HCT116 (cell line): ENCODE results near the gene GLMP. TPM values are rescaled to one million over a fixed set of nuclear protein-coding genes. Genes with fewer than 3 reads are reported as not detected.

Experiments
- ATAC-seq: fragments of 200-7000 bp; cut with Tn5 transposase; 2 replicates; pipeline ENCODE4 v1.9.1; 2020; ENCODE audit warnings: mild to moderate bottlenecking, moderate library complexity
- BruUV-seq: library from RNA; stranded (reverse); fragments of 400-500 nt; replicated peaks from 2 replicates; lab custom pipeline; 2021; lab: Mats Ljungman, UMichigan
- CTCF ChIA-PET: fragments of 300-600 bp; sonication (Branson Sonifier 250); formaldehyde crosslinking; loops from one replicate; lab custom pipeline; 2021; ENCODE audit warnings: antibody characterized with exemption; lab: Charles Lee
- POLR2A ChIA-PET: fragments of 300-600, 350-600 bp; sonication (Branson Sonifier 250); formaldehyde crosslinking; loops from one replicate; lab custom pipeline; 2021; ENCODE audit warnings: antibody characterized with exemption; lab: Charles Lee
- RAD21 ChIA-PET, 2 experiments: fragments of 300-600 bp; sonication (Branson Sonifier 250); formaldehyde crosslinking; loops; one replicate each; lab custom pipeline; 2023; ENCODE audit warnings: low total read pairs in 2 of 2; ENCODE audit not compliant: uncharacterized antibody in 2 of 2, unreplicated experiment in 2 of 2, low non-redundant PET in 1 of 2; lab: Charles Lee
- DNase-seq: peaks from one replicate; pipeline ENCODE4 v3.0.0-alpha.2; 2010; ENCODE audit warnings: low read depth, low spot score
- H2AFZ ChIP-seq: fragments of 200-600 bp; shearing (Covaris generic), sonication (generic); 2 replicates; pipeline ENCODE4 v1.6.1; 2017; ENCODE audit warnings: low read depth, mixed run types, mixed read lengths, antibody characterized with exemption, low read length; ENCODE audit not compliant: poor library complexity, severe bottlenecking
- H3K27ac ChIP-seq: 2 replicates; pipeline ENCODE4 v1.5.1; 2012; ENCODE audit warnings: low read depth, low read length
- H3K27me3 ChIP-seq: fragments of 200-600 bp; sonication (generic); 2 replicates; pipeline ENCODE4 v1.6.1; 2016; ENCODE audit warnings: mixed run types, low read length, mixed read lengths; ENCODE audit not compliant: insufficient read depth
- H3K36me3 ChIP-seq, 2 experiments: fragments of 200-500 bp in 1 of 2; fragments of 200-600 bp in 1 of 2; sonication (Bioruptor generic) in 1 of 2; sonication (generic) in 1 of 2; 2 replicates each; pipeline versions ENCODE4 v1.5.1 to v1.6.1; 2014 to 2016; ENCODE audit warnings: low read length in 2 of 2, inconsistent platforms in 1 of 2, mixed read lengths in 1 of 2, mixed run types in 1 of 2; ENCODE audit not compliant: insufficient read depth in 2 of 2, control insufficient read depth in 1 of 2
- H3K4me1 ChIP-seq, 2 experiments: fragments of 200-600 bp in 1 of 2; sonication (generic) in 1 of 2; 2 replicates each; pipeline versions ENCODE4 v1.5.1 to v1.6.1; 2012 to 2017; ENCODE audit warnings: low read length in 2 of 2, inconsistent platforms in 1 of 2, mild to moderate bottlenecking in 1 of 2, mixed read lengths in 1 of 2, mixed run types in 1 of 2, moderate library complexity in 1 of 2; ENCODE audit not compliant: insufficient read depth in 2 of 2, control insufficient read depth in 1 of 2
- H3K4me2 ChIP-seq: fragments of 200-600 bp; sonication (generic); 2 replicates; pipeline ENCODE4 v1.6.1; 2017; ENCODE audit warnings: mixed run types, low read length, mixed read lengths
- H3K4me3 ChIP-seq, 2 experiments: fragments of 200-600 bp in 1 of 2; sonication (generic) in 1 of 2; replicated peaks in 1 of 2; 2 replicates each; pipeline ENCODE4 v1.5.1; 2011 to 2016; ENCODE audit warnings: low read length in 2 of 2, control low read depth in 1 of 2, low read depth in 1 of 2, mild to moderate bottlenecking in 1 of 2, mixed read lengths in 1 of 2, mixed run types in 1 of 2
- H3K79me2 ChIP-seq: fragments of 200-600 bp; sonication (generic); 2 replicates; pipeline ENCODE4 v1.6.1; 2017; ENCODE audit warnings: mild to moderate bottlenecking, mixed run types, low read length, moderate library complexity, mixed read lengths; ENCODE audit not compliant: insufficient read depth
- H3K9ac ChIP-seq: fragments of 200-600 bp; sonication (generic); 2 replicates; pipeline ENCODE4 v1.6.1; 2016; ENCODE audit warnings: low read length, mixed read lengths
- H3K9me2 ChIP-seq: fragments of 200-600 bp; sonication (generic), shearing (Covaris generic); 2 replicates; pipeline ENCODE4 v1.6.1; 2017; ENCODE audit warnings: mixed run types, mild to moderate bottlenecking, moderate library complexity; ENCODE audit not compliant: insufficient read depth
- H3K9me3 ChIP-seq, 2 experiments: fragments of 200-500 bp in 1 of 2; fragments of 200-600 bp in 1 of 2; sonication (Bioruptor generic) in 1 of 2; sonication (generic) in 1 of 2; 2 replicates each; pipeline ENCODE4 v1.6.1; 2014 to 2017; ENCODE audit warnings: low read length in 2 of 2, mixed read lengths in 2 of 2, inconsistent platforms in 1 of 2, low read depth in 1 of 2, mild to moderate bottlenecking in 1 of 2, mixed run types in 1 of 2, moderate library complexity in 1 of 2; ENCODE audit not compliant: control insufficient read depth in 1 of 2, insufficient read depth in 1 of 2
- H4K20me1 ChIP-seq: fragments of 200-600 bp; sonication (generic), shearing (Covaris generic); 2 replicates; pipeline ENCODE4 v1.6.1; 2017; ENCODE audit warnings: mixed run types, mild to moderate bottlenecking, moderate library complexity; ENCODE audit not compliant: insufficient read depth
- CEBPB ChIP-seq: IDR thresholded peaks from 2 replicates; pipeline ENCODE4 v1.6.1; 2012; ENCODE audit warnings: low read depth
- CTCF ChIP-seq, 3 experiments: fragments of 200-600 bp in 1 of 3; sonication (generic) in 1 of 3; IDR thresholded peaks in 2 of 3; conservative IDR thresholded peaks in 1 of 3; 2 replicates each; pipeline ENCODE4 v1.5.1; 2012 to 2017; ENCODE audit warnings: low read depth in 2 of 3, low read length in 2 of 3, antibody characterized with exemption in 1 of 3, borderline replicate concordance in 1 of 3, control low read depth in 1 of 3, mild to moderate bottlenecking in 1 of 3, mixed read lengths in 1 of 3, mixed run types in 1 of 3, moderate library complexity in 1 of 3; ENCODE audit not compliant: insufficient read depth in 1 of 3
- EGR1 ChIP-seq: IDR thresholded peaks from 2 replicates; pipeline ENCODE4 v1.6.1; 2012; ENCODE audit warnings: low read depth
- ELF1 ChIP-seq: IDR thresholded peaks from 2 replicates; pipeline ENCODE4 v1.6.1; 2012; ENCODE audit warnings: low read depth, borderline replicate concordance
- EZH2phosphoT487 ChIP-seq: fragments of 200-600 bp; IDR thresholded peaks from 2 replicates; pipeline ENCODE4 v1.6.1; 2018; ENCODE audit warnings: antibody characterized with exemption, borderline replicate concordance
- FOSL1 ChIP-seq: IDR thresholded peaks from 2 replicates; pipeline ENCODE4 v1.6.1; 2012; ENCODE audit warnings: low read depth
- MAX ChIP-seq: IDR thresholded peaks from 2 replicates; pipeline ENCODE4 v1.6.1; 2012
- POLR2A ChIP-seq: IDR thresholded peaks from 2 replicates; pipeline ENCODE4 v1.7.0; 2011; ENCODE audit warnings: borderline replicate concordance; ENCODE audit not compliant: insufficient read depth, insufficient read length; ENCODE audit errors: extremely low read depth
- POLR2AphosphoS5 ChIP-seq: IDR thresholded peaks from 2 replicates; pipeline ENCODE4 v1.6.1; 2011; ENCODE audit warnings: mild to moderate bottlenecking, low read depth, low read length, moderate library complexity
- SIN3A ChIP-seq: IDR thresholded peaks from 2 replicates; pipeline ENCODE4 v1.6.1; 2012; ENCODE audit warnings: low read depth
- SP1 ChIP-seq: IDR thresholded peaks from 2 replicates; pipeline ENCODE4 v1.6.1; 2012; ENCODE audit warnings: low read depth
- SRF ChIP-seq: IDR thresholded peaks from 2 replicates; pipeline ENCODE4 v1.6.1; 2012; ENCODE audit warnings: low read depth
- ZBTB33 ChIP-seq: IDR thresholded peaks from 2 replicates; pipeline ENCODE4 v1.6.1; 2011; ENCODE audit warnings: mild to moderate bottlenecking, low read length, moderate library complexity; ENCODE audit not compliant: insufficient replicate concordance; ENCODE audit errors: extremely low read depth
- intact Hi-C: fragments of 100-400 bp; cut with micrococcal nuclease; formaldehyde crosslinking; loops from 2 replicates; pipeline ENCODE4 v1.10.0; 2022
- total RNA-seq: library from RNA; stranded (reverse); gene quantifications from one replicate; pipeline ENCODE4 v1.2.1, GENCODE V29; 2021; ENCODE audit not compliant: unreplicated experiment

Gene GLMP
- total RNA-seq, 1 experiment from 2014 or later = 27.8 TPM

GRCh38 chr1:156344409-156344808 lies 48.9 kb upstream of the GLMP start:
- no peak for DNase-seq
- Histone ChIP-seq H3K4me2 (no peak overlapping the region), H4K20me1 (no peaks in the 10 kb centered on the region), H3K9ac (no peak overlapping the region), H3K27me3 (0 out of 2 replicates have a peak, but pooled peaks cover 2% of the 10 kb centered on the region), H3K9me3 (no peaks in the 10 kb centered on the region), H3K9me2 (no peaks in the 10 kb centered on the region), H3K36me3 (no peaks in the 10 kb centered on the region), H2AFZ (no peak overlapping the region), H3K4me3 (no peak overlapping the region), H3K4me1 (peaks cover 0 to 2% of the 10 kb centered on the region in 2 experiments; a peak in 2 of 4 replicates), H3K27ac (no peak overlapping the region), H3K79me2 (no peaks in the 10 kb centered on the region)
- BruUV-seq = no TSS peak
- ChIA-PET POLR2A (interaction anchor here (0.5 kb wide), 1 partner anchor 12 kb away, joined by 3 read pairs; no protein-coding TSS in a partner anchor), CTCF (interaction anchor here (1.5 kb wide), 1 partner anchor 15 kb away, joined by 5 read pairs; no protein-coding TSS in a partner anchor), RAD21 (no interaction called here)
- intact Hi-C loops = no loop called here
- TF ChIP-seq POLR2A (no peak), EZH2phosphoT487 (no peak)
- ATAC-seq = no peak

GRCh38 chr1:156342166-156342955 lies 46.9 kb upstream of the GLMP start:
- Histone ChIP-seq H3K9me3 (no peaks in the 10 kb centered on the region), H3K4me1 (peaks cover 0 to 9% of the 10 kb centered on the region in 2 experiments; a peak in 2 of 4 replicates), H3K4me2 (no peak overlapping the region), H3K27ac (no peak overlapping the region), H4K20me1 (no peaks in the 10 kb centered on the region), H3K27me3 (0 out of 2 replicates have a peak, but pooled peaks cover 2% of the 10 kb centered on the region), H2AFZ (no peak overlapping the region), H3K79me2 (peaks cover 8% of the 10 kb centered on the region), H3K9ac (no peak overlapping the region), H3K36me3 (no peaks in the 10 kb centered on the region), H3K4me3 (no peak overlapping the region), H3K9me2 (no peaks in the 10 kb centered on the region)
- BruUV-seq = no TSS peak
- DNase-seq (no peak), ATAC-seq (no peak)
- ChIA-PET RAD21 (no interaction called here), POLR2A (no interaction called here), CTCF (no interaction called here)
- intact Hi-C loops = no loop called here
- no peak for TF ChIP-seq SRF
- TF ChIP-seq CTCF (IDR thresholded peaks at IDR 0.05 in 2 of 3, conservative IDR thresholded peaks at IDR 0.05 in 1 of 3; ENCODE audit: borderline replicate concordance in 1 of 3, insufficient read depth in 1 of 3, low read depth in 2 of 3, low read length in 2 of 3) = no peak
- no peak for TF ChIP-seq FOSL1
- no peak for TF ChIP-seq POLR2AphosphoS5
- no peak for TF ChIP-seq EZH2phosphoT487
- no peak for TF ChIP-seq MAX
- TF ChIP-seq ELF1 = no peak
- no peak for TF ChIP-seq CEBPB
- no peak for TF ChIP-seq ZBTB33
- TF ChIP-seq EGR1 = no peak
- no peak for TF ChIP-seq SP1
- no peak for TF ChIP-seq SIN3A
